ENCODE results near the gene MCUB. TPM values are rescaled to one million over a fixed set of nuclear protein-coding genes. Genes with fewer than 3 reads are reported as not detected.
"Not testable (repeated sequence)": the region's sequence is repeated elsewhere in the genome, so short reads cannot be mapped to it uniquely, and the experiment has no call there.

Gene MCUB
- polyA plus RNA-seq, 1 donor from 2014 or later, result 3.9 TPM

DNA sequence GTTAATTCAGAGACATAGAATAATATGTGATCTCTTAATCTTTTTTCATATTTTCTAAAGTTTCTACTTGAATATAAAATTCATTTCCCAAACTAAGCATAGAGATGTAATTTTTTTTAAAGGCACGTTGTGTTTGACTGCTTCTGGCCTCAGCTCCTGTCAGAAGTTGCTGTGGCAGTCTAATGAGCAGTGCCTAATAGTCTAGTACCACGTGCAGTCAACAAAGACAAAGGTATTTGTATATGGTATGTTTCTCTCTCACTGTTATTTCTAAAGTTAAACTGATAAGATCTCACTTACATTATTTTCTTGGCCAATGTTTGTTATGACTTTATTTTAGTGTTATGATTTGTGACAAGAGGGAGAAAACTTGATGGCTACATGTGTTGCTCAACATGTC lies 48.6 kb upstream of the MCUB start:
- Histone ChIP-seq H3K27ac (ENCODE audit: low read length) (no peak overlapping the region), H3K4me2 (ENCODE audit: low read length) (no peak overlapping the region), H3K9me3 (ENCODE audit: low read length) (no peaks in the 10 kb centered on the region), H3K9me2 (ENCODE audit: insufficient read depth, low read length) (no peaks in the 10 kb centered on the region), H3K9ac (ENCODE audit: low read length) (no peak overlapping the region), H3K36me3 (ENCODE audit: insufficient read depth, low read length) (no peaks in the 10 kb centered on the region), H4K20me1 (ENCODE audit: insufficient read depth) (no peaks in the 10 kb centered on the region), H3K79me2 (replicated peaks; ENCODE audit: insufficient read depth, low read length) (no peaks in the 10 kb centered on the region), H2AFZ (ENCODE audit: low read depth, low read length) (no peak overlapping the region), H3F3A (ENCODE audit: insufficient read depth, low read length, poor library complexity, severe bottlenecking) (no peaks in the 10 kb centered on the region), H3K4me3 (ENCODE audit: low read length) (no peak overlapping the region), H3K27me3 (ENCODE audit: insufficient read depth, low read depth, low read length) (no peaks in the 10 kb centered on the region)
- no peak for TF ChIP-seq TAF1 (IDR thresholded peaks at IDR 0.05; ENCODE audit: low read depth)

DNA sequence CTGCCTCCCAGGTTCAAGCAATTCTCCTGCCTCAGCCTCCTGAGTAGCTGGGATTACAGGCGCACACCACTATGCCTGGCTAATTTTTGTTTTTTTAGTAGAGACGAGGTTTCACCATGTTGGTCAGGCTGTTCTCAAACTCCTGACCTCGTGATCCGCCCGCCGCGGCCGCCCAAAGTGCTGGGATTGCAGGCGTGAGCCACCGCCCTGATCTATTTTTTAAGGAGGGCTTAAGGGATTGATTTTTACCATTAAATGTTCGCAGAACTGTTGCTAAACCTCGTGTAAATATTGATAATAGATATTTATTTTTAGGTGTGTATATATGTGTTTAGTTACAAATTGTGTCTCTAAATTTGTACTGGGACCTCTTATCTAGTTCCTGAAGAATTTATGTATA lies 46.7 kb upstream of the MCUB start:
- not testable (repeated sequence) for H3K9ac ChIP-seq (ENCODE audit: low read length); H3K27me3 ChIP-seq (ENCODE audit: insufficient read depth, low read depth, low read length); H3K9me2 ChIP-seq (ENCODE audit: insufficient read depth, low read length); H4K20me1 ChIP-seq (ENCODE audit: insufficient read depth); H3F3A ChIP-seq (ENCODE audit: insufficient read depth, low read length, poor library complexity, severe bottlenecking); H3K36me3 ChIP-seq (ENCODE audit: insufficient read depth, low read length); H3K4me3 ChIP-seq (ENCODE audit: low read length); H3K79me2 ChIP-seq (replicated peaks; ENCODE audit: insufficient read depth, low read length); H2AFZ ChIP-seq (ENCODE audit: low read depth, low read length); H3K9me3 ChIP-seq (ENCODE audit: low read length); H3K4me2 ChIP-seq (ENCODE audit: low read length); H3K27ac ChIP-seq (ENCODE audit: low read length)

DNA sequence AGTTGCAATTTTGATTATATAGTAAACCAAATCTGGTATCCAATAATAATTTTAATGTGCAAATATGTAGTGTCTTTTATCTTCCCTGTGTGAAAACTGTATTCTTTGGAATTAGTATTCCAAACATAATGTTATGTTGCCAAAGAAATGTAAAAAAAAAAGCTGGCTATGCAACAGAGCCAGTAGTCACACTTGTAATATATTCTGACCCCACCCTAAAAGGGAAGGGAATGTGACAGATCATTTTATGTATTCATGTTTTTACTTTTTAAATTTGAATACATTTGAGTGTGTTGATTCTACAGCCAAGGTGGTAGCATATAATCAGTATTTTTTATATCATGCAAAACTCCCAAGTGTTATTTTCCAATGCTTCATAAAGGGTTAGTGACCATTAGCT lies 27.9 kb upstream of the MCUB start:
- Histone ChIP-seq H3K9ac (ENCODE audit: low read length) (no peak overlapping the region), H3K9me3 (ENCODE audit: low read length) (no peaks in the 10 kb centered on the region), H3K27ac (ENCODE audit: low read length) (no peak overlapping the region), H3K9me2 (ENCODE audit: insufficient read depth, low read length) (no peaks in the 10 kb centered on the region), H3K79me2 (replicated peaks; ENCODE audit: insufficient read depth, low read length) (no peaks in the 10 kb centered on the region), H4K20me1 (ENCODE audit: insufficient read depth) (no peaks in the 10 kb centered on the region), H2AFZ (ENCODE audit: low read depth, low read length) (no peak overlapping the region), H3F3A (ENCODE audit: insufficient read depth, low read length, poor library complexity, severe bottlenecking) (no peaks in the 10 kb centered on the region), H3K36me3 (ENCODE audit: insufficient read depth, low read length) (peaks cover 13% of the 10 kb centered on the region), H3K27me3 (ENCODE audit: insufficient read depth, low read depth, low read length) (no peaks in the 10 kb centered on the region), H3K4me3 (ENCODE audit: low read length) (no peak overlapping the region), H3K4me2 (ENCODE audit: low read length) (no peak overlapping the region)
- no peak for TF ChIP-seq EP300 (conservative IDR thresholded peaks at IDR 0.05; ENCODE audit: poor library complexity, severe bottlenecking)
- TF ChIP-seq MXI1 (conservative IDR thresholded peaks at IDR 0.05; ENCODE audit: poor library complexity, severe bottlenecking), result no peak
- no peak for TF ChIP-seq SMC3 (conservative IDR thresholded peaks at IDR 0.05; ENCODE audit: poor library complexity)
- TF ChIP-seq EZH2 (IDR thresholded peaks at IDR 0.05; ENCODE audit: borderline replicate concordance, insufficient read depth, low read length, poor library complexity, severe bottlenecking), result no peak
- TF ChIP-seq RAD21 (conservative IDR thresholded peaks at IDR 0.05), result no peak

DNA sequence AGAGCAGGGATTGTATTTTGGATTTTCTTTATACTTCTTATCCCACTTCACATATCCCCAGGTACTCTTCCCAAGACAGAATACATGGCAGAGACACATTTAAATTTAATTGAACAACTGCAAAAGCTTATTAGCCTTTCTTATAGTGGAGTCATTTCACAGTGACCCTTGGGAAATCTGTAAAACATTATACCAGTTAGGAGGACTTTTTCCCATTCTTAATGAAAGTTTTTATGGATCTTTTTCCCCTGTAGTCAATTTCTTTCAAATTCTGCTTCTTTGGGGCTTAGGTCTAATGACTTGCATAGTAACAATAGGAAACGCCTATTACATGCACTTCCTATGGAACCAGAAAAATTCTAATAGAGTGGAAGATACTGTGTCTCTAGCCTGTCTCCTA lies 14.6 kb upstream of the MCUB start:
- H3K4me3 ChIP-seq (ENCODE audit: low read length), result no peak overlapping the region
- no peaks in the 10 kb centered on the region for H3K79me2 ChIP-seq (replicated peaks; ENCODE audit: insufficient read depth, low read length)
- H3K9ac ChIP-seq (ENCODE audit: low read length), result no peak overlapping the region
- H3K27me3 ChIP-seq (ENCODE audit: insufficient read depth, low read depth, low read length), result no peaks in the 10 kb centered on the region
- H3K9me3 ChIP-seq (ENCODE audit: low read length), result no peaks in the 10 kb centered on the region
- H3F3A ChIP-seq (ENCODE audit: insufficient read depth, low read length, poor library complexity, severe bottlenecking), result no peaks in the 10 kb centered on the region
- H4K20me1 ChIP-seq (ENCODE audit: insufficient read depth), result no peaks in the 10 kb centered on the region
- no peak for TF ChIP-seq SMC3 (conservative IDR thresholded peaks at IDR 0.05; ENCODE audit: poor library complexity)
- no peak for TF ChIP-seq EZH2 (IDR thresholded peaks at IDR 0.05; ENCODE audit: borderline replicate concordance, insufficient read depth, low read length, poor library complexity, severe bottlenecking)
- TF ChIP-seq, protein P1, sequence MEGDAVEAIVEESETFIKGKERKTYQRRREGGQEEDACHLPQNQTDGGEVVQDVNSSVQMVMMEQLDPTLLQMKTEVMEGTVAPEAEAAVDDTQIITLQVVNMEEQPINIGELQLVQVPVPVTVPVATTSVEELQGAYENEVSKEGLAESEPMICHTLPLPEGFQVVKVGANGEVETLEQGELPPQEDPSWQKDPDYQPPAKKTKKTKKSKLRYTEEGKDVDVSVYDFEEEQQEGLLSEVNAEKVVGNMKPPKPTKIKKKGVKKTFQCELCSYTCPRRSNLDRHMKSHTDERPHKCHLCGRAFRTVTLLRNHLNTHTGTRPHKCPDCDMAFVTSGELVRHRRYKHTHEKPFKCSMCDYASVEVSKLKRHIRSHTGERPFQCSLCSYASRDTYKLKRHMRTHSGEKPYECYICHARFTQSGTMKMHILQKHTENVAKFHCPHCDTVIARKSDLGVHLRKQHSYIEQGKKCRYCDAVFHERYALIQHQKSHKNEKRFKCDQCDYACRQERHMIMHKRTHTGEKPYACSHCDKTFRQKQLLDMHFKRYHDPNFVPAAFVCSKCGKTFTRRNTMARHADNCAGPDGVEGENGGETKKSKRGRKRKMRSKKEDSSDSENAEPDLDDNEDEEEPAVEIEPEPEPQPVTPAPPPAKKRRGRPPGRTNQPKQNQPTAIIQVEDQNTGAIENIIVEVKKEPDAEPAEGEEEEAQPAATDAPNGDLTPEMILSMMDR (IDR thresholded peaks at IDR 0.05; ENCODE audit: poor library complexity, severe bottlenecking), result no peak
- TF ChIP-seq EP300 (conservative IDR thresholded peaks at IDR 0.05; ENCODE audit: poor library complexity, severe bottlenecking), result no peak
- no peak for TF ChIP-seq RAD21 (conservative IDR thresholded peaks at IDR 0.05)
- TF ChIP-seq MXI1 (conservative IDR thresholded peaks at IDR 0.05; ENCODE audit: poor library complexity, severe bottlenecking), result no peak
- TF ChIP-seq POLR2AphosphoS5 (IDR thresholded peaks at IDR 0.05), result no peak
- TF ChIP-seq TAF1 (IDR thresholded peaks at IDR 0.05; ENCODE audit: low read depth), result no peak
- TF ChIP-seq, protein P2, sequence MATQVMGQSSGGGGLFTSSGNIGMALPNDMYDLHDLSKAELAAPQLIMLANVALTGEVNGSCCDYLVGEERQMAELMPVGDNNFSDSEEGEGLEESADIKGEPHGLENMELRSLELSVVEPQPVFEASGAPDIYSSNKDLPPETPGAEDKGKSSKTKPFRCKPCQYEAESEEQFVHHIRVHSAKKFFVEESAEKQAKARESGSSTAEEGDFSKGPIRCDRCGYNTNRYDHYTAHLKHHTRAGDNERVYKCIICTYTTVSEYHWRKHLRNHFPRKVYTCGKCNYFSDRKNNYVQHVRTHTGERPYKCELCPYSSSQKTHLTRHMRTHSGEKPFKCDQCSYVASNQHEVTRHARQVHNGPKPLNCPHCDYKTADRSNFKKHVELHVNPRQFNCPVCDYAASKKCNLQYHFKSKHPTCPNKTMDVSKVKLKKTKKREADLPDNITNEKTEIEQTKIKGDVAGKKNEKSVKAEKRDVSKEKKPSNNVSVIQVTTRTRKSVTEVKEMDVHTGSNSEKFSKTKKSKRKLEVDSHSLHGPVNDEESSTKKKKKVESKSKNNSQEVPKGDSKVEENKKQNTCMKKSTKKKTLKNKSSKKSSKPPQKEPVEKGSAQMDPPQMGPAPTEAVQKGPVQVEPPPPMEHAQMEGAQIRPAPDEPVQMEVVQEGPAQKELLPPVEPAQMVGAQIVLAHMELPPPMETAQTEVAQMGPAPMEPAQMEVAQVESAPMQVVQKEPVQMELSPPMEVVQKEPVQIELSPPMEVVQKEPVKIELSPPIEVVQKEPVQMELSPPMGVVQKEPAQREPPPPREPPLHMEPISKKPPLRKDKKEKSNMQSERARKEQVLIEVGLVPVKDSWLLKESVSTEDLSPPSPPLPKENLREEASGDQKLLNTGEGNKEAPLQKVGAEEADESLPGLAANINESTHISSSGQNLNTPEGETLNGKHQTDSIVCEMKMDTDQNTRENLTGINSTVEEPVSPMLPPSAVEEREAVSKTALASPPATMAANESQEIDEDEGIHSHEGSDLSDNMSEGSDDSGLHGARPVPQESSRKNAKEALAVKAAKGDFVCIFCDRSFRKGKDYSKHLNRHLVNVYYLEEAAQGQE (IDR thresholded peaks at IDR 0.05; ENCODE audit: borderline replicate concordance), result no peak
- no peak overlapping the region for H3K27ac ChIP-seq (ENCODE audit: low read length)
- no peaks in the 10 kb centered on the region for H3K36me3 ChIP-seq (ENCODE audit: insufficient read depth, low read length)
- no peaks in the 10 kb centered on the region for H3K9me2 ChIP-seq (ENCODE audit: insufficient read depth, low read length)
- no peak overlapping the region for H3K4me2 ChIP-seq (ENCODE audit: low read length)
- H2AFZ ChIP-seq (ENCODE audit: low read depth, low read length), result no peak overlapping the region

All from neural cell (in vitro differentiated cells).